ENCODE results near the gene ZNF776.
"Not testable (repeated sequence)": the region's sequence is repeated elsewhere in the genome, so short reads cannot be mapped to it uniquely, and the experiment has no call there.

Gene ZNF776

GRCh38 chr19:57779220-57779845 is 32.7 kb downstream of the ZNF776 start:
- peaks cover 22% of the 10 kb centered on the region for H3K9me3 ChIP-seq (ENCODE audit: control insufficient read depth, low read length)
- peak overlapping the region; percentile 3 for H3K4me3 ChIP-seq (ENCODE audit: low read length)
- no peak overlapping the region for H3K9ac ChIP-seq (ENCODE audit: low read length)
- no peaks in the 10 kb centered on the region for H3K27me3 ChIP-seq (replicated peaks; ENCODE audit: control insufficient read depth, insufficient read depth, low read length)
- no peak for DNase-seq (ENCODE audit: low read depth)
- H3K4me1 ChIP-seq (ENCODE audit: control insufficient read depth, insufficient read depth, low read length), result no peaks in the 10 kb centered on the region
- peaks cover 56% of the 10 kb centered on the region for H3K36me3 ChIP-seq (ENCODE audit: control insufficient read depth, insufficient read depth, low read length, severe bottlenecking)

GRCh38 chr19:57786286-57786685 is 39.7 kb downstream of the ZNF776 start:
- no peaks in the 10 kb centered on the region for H3K4me1 ChIP-seq (ENCODE audit: control insufficient read depth, insufficient read depth, low read length)
- H3K36me3 ChIP-seq (ENCODE audit: control insufficient read depth, insufficient read depth, low read length, severe bottlenecking), result peaks cover 28% of the 10 kb centered on the region
- H3K4me3 ChIP-seq (ENCODE audit: low read length), result no peak overlapping the region
- DNase-seq (ENCODE audit: low read depth), result no peak
- H3K27me3 ChIP-seq (replicated peaks; ENCODE audit: control insufficient read depth, insufficient read depth, low read length), result no peaks in the 10 kb centered on the region
- H3K9me3 ChIP-seq (ENCODE audit: control insufficient read depth, low read length), result no peaks in the 10 kb centered on the region
- H3K9ac ChIP-seq (ENCODE audit: low read length), result no peak overlapping the region

GRCh38 chr19:57786906-57787305 is 40.3 kb downstream of the ZNF776 start:
- H3K27me3 ChIP-seq (replicated peaks; ENCODE audit: control insufficient read depth, insufficient read depth, low read length), result no peaks in the 10 kb centered on the region
- no peak overlapping the region for H3K9ac ChIP-seq (ENCODE audit: low read length)
- no peaks in the 10 kb centered on the region for H3K4me1 ChIP-seq (ENCODE audit: control insufficient read depth, insufficient read depth, low read length)
- peaks cover 25% of the 10 kb centered on the region for H3K36me3 ChIP-seq (ENCODE audit: control insufficient read depth, insufficient read depth, low read length, severe bottlenecking)
- no peak overlapping the region for H3K4me3 ChIP-seq (ENCODE audit: low read length)
- no peaks in the 10 kb centered on the region for H3K9me3 ChIP-seq (ENCODE audit: control insufficient read depth, low read length)
- DNase-seq (ENCODE audit: low read depth), result no peak

GRCh38 chr19:57788114-57788692 is 41.6 kb downstream of the ZNF776 start:
- no peak for DNase-seq (ENCODE audit: low read depth)
- H3K9ac ChIP-seq (ENCODE audit: low read length), result no peak overlapping the region
- H3K4me1 ChIP-seq (ENCODE audit: control insufficient read depth, insufficient read depth, low read length), result no peaks in the 10 kb centered on the region
- peaks cover 26% of the 10 kb centered on the region for H3K36me3 ChIP-seq (ENCODE audit: control insufficient read depth, insufficient read depth, low read length, severe bottlenecking)
- H3K9me3 ChIP-seq (ENCODE audit: control insufficient read depth, low read length), result no peaks in the 10 kb centered on the region
- no peak overlapping the region for H3K4me3 ChIP-seq (ENCODE audit: low read length)
- no peaks in the 10 kb centered on the region for H3K27me3 ChIP-seq (replicated peaks; ENCODE audit: control insufficient read depth, insufficient read depth, low read length)

GRCh38 chr19:57789288-57789687 is 42.7 kb downstream of the ZNF776 start:
- no peak for DNase-seq (ENCODE audit: low read depth)
- H3K9me3 ChIP-seq (ENCODE audit: control insufficient read depth, low read length), result no peaks in the 10 kb centered on the region
- no peaks in the 10 kb centered on the region for H3K27me3 ChIP-seq (replicated peaks; ENCODE audit: control insufficient read depth, insufficient read depth, low read length)
- H3K4me1 ChIP-seq (ENCODE audit: control insufficient read depth, insufficient read depth, low read length), result no peaks in the 10 kb centered on the region
- H3K9ac ChIP-seq (ENCODE audit: low read length), result no peak overlapping the region
- H3K36me3 ChIP-seq (ENCODE audit: control insufficient read depth, insufficient read depth, low read length, severe bottlenecking), result peaks cover 26% of the 10 kb centered on the region
- H3K4me3 ChIP-seq (ENCODE audit: low read length), result no peak overlapping the region

GRCh38 chr19:57796580-57796979 is 50.0 kb downstream of the ZNF776 start:
- not testable (repeated sequence) for H3K4me1 ChIP-seq (ENCODE audit: control insufficient read depth, insufficient read depth, low read length); H3K4me3 ChIP-seq (ENCODE audit: low read length); H3K27me3 ChIP-seq (replicated peaks; ENCODE audit: control insufficient read depth, insufficient read depth, low read length); H3K9ac ChIP-seq (ENCODE audit: low read length); H3K9me3 ChIP-seq (ENCODE audit: control insufficient read depth, low read length); DNase-seq (ENCODE audit: low read depth)
- peaks cover 25% of the 10 kb centered on the region for H3K36me3 ChIP-seq (ENCODE audit: control insufficient read depth, insufficient read depth, low read length, severe bottlenecking)

- no peaks in the 10 kb centered on the region for H3K27me3 ChIP-seq (replicated peaks; ENCODE audit: control insufficient read depth, insufficient read depth, low read length)
- no peak overlapping the region for H3K9ac ChIP-seq (ENCODE audit: low read length)
- no peak for DNase-seq (ENCODE audit: low read depth)
- no peaks in the 10 kb centered on the region for H3K9me3 ChIP-seq (ENCODE audit: control insufficient read depth, low read length)
- peaks cover 12% of the 10 kb centered on the region for H3K36me3 ChIP-seq (ENCODE audit: control insufficient read depth, insufficient read depth, low read length, severe bottlenecking)
- peaks cover 17% of the 10 kb centered on the region for H3K4me1 ChIP-seq (ENCODE audit: control insufficient read depth, insufficient read depth, low read length)
- no peak overlapping the region for H3K4me3 ChIP-seq (ENCODE audit: low read length)
Observed at GRCh38 chr19:57800696-57801095, 54.1 kb downstream of the ZNF776 start.

- no peaks in the 10 kb centered on the region for H3K9me3 ChIP-seq (ENCODE audit: control insufficient read depth, low read length)
- no peak for DNase-seq (ENCODE audit: low read depth)
- peaks cover under 1% of the 10 kb centered on the region for H3K36me3 ChIP-seq (ENCODE audit: control insufficient read depth, insufficient read depth, low read length, severe bottlenecking)
- H3K4me3 ChIP-seq (ENCODE audit: low read length), result no peak overlapping the region
- H3K4me1 ChIP-seq (ENCODE audit: control insufficient read depth, insufficient read depth, low read length), result peaks cover 17% of the 10 kb centered on the region
- H3K27me3 ChIP-seq (replicated peaks; ENCODE audit: control insufficient read depth, insufficient read depth, low read length), result no peaks in the 10 kb centered on the region
- H3K9ac ChIP-seq (ENCODE audit: low read length), result no peak overlapping the region
Observed at GRCh38 chr19:57802269-57802668, 55.7 kb downstream of the ZNF776 start.

GRCh38 chr19:57803265-57803593 is 56.6 kb downstream of the ZNF776 start:
- Histone ChIP-seq H3K4me3 (ENCODE audit: low read length) (peak overlapping the region; percentile 79), H3K4me1 (ENCODE audit: control insufficient read depth, insufficient read depth, low read length) (peaks cover 20% of the 10 kb centered on the region)

GRCh38 chr19:57803594-57804325 is 57.1 kb downstream of the ZNF776 start:
- Histone ChIP-seq H3K9ac (ENCODE audit: low read length) (peak overlapping the region; percentile 83), H3K4me1 (ENCODE audit: control insufficient read depth, insufficient read depth, low read length) (peaks cover 17% of the 10 kb centered on the region), H3K4me3 (ENCODE audit: low read length) (peak overlapping the region; percentile 79), H3K27me3 (replicated peaks; ENCODE audit: control insufficient read depth, insufficient read depth, low read length) (no peaks in the 10 kb centered on the region), H3K36me3 (ENCODE audit: control insufficient read depth, insufficient read depth, low read length, severe bottlenecking) (peaks cover 8% of the 10 kb centered on the region), H3K9me3 (ENCODE audit: control insufficient read depth, low read length) (no peaks in the 10 kb centered on the region)
- DNase-seq (ENCODE audit: low read depth), result peak; percentile 63

More at GRCh38 chr19:57803265-57803593, 56.6 kb downstream of the ZNF776 start:
- Histone ChIP-seq H3K27me3 (replicated peaks; ENCODE audit: control insufficient read depth, insufficient read depth, low read length) (no peaks in the 10 kb centered on the region), H3K36me3 (ENCODE audit: control insufficient read depth, insufficient read depth, low read length, severe bottlenecking) (peaks cover 5% of the 10 kb centered on the region), H3K9ac (ENCODE audit: low read length) (peak overlapping the region; percentile 83), H3K9me3 (ENCODE audit: control insufficient read depth, low read length) (no peaks in the 10 kb centered on the region)
- DNase-seq (ENCODE audit: low read depth), result no peak

GRCh38 chr19:57807541-57807940 is 60.9 kb downstream of the ZNF776 start:
- Histone ChIP-seq H3K27me3 (replicated peaks; ENCODE audit: control insufficient read depth, insufficient read depth, low read length) (no peaks in the 10 kb centered on the region), H3K9ac (ENCODE audit: low read length) (no peak overlapping the region), H3K9me3 (ENCODE audit: control insufficient read depth, low read length) (no peaks in the 10 kb centered on the region), H3K4me1 (ENCODE audit: control insufficient read depth, insufficient read depth, low read length) (peaks cover 14% of the 10 kb centered on the region), H3K4me3 (ENCODE audit: low read length) (no peak overlapping the region), H3K36me3 (ENCODE audit: control insufficient read depth, insufficient read depth, low read length, severe bottlenecking) (peaks cover 23% of the 10 kb centered on the region)
- peak; percentile 44 for DNase-seq (ENCODE audit: low read depth)

All from adipocyte (in vitro differentiated cells).